ENCODE data around the gene CD80. TPM values are rescaled to one million over a fixed set of nuclear protein-coding genes. Genes with fewer than 3 reads are reported as not detected.

The CD80 gene
- total RNA-seq, 1 experiment from 2014 or later = not detected

GRCh38 chr3:119541547-119541946 is 17.9 kb downstream of the CD80 start:
- ATAC-seq (no peak), DNase-seq (ENCODE audit: low read depth, low spot score) (no peak)
- RAD21 ChIA-PET (ENCODE audit: low non-redundant PET in 1 of 2, low total read pairs in 2 of 2, uncharacterized antibody in 2 of 2, unreplicated experiment in 2 of 2) = interaction anchor here in 1 of 2 experiments (0.7 kb wide), 1 partner anchor 126 kb away, joined by 3 read pairs; no protein-coding TSS in a partner anchor
- Histone ChIP-seq H3K4me2 (ENCODE audit: low read length) (no peak overlapping the region), H4K20me1 (ENCODE audit: insufficient read depth) (no peaks in the 10 kb centered on the region), H3K9me3 (ENCODE audit: control insufficient read depth in 1 of 2, insufficient read depth in 1 of 2, low read depth in 1 of 2, low read length in 2 of 2) (no peaks in the 10 kb centered on the region), H3K79me2 (ENCODE audit: insufficient read depth, low read length) (no peaks in the 10 kb centered on the region), H3K9ac (ENCODE audit: low read length) (no peak overlapping the region), H3K27ac (ENCODE audit: low read depth, low read length) (no peak overlapping the region), H3K4me3 (replicated peaks in 1 of 2; ENCODE audit: low read depth in 1 of 2, low read length in 2 of 2) (no peak overlapping the region), H2AFZ (ENCODE audit: low read depth, low read length, poor library complexity, severe bottlenecking) (no peak overlapping the region), H3K36me3 (ENCODE audit: control insufficient read depth in 1 of 2, insufficient read depth in 2 of 2, low read length in 2 of 2) (no peaks in the 10 kb centered on the region), H3K27me3 (ENCODE audit: insufficient read depth, low read length) (no peaks in the 10 kb centered on the region), H3K9me2 (ENCODE audit: insufficient read depth) (no peaks in the 10 kb centered on the region), H3K4me1 (ENCODE audit: control insufficient read depth in 1 of 2, insufficient read depth in 2 of 2, low read length in 2 of 2) (no peaks in the 10 kb centered on the region)
- CTCF ChIA-PET = no interaction called here
- no peak for TF ChIP-seq POLR2A (IDR thresholded peaks at IDR 0.05; ENCODE audit: borderline replicate concordance, extremely low read depth, insufficient read depth, insufficient read length)
- TF ChIP-seq CTCF (IDR thresholded peaks at IDR 0.05 in 2 of 3, conservative IDR thresholded peaks at IDR 0.05 in 1 of 3; ENCODE audit: borderline replicate concordance in 1 of 3, insufficient read depth in 1 of 3, low read depth in 2 of 3, low read length in 2 of 3) = no peak
- TF ChIP-seq ZFX (IDR thresholded peaks at IDR 0.05) = no peak
- no peak for TF ChIP-seq MAX (IDR thresholded peaks at IDR 0.05)
- no peak for TF ChIP-seq RAD21 (IDR thresholded peaks at IDR 0.05; ENCODE audit: low read depth)
- TF ChIP-seq ATF3 (IDR thresholded peaks at IDR 0.05) = no peak
- no peak for TF ChIP-seq CEBPB (IDR thresholded peaks at IDR 0.05; ENCODE audit: low read depth)
- intact Hi-C loops (cut with micrococcal nuclease) = no loop called here
- POLR2A ChIA-PET = no interaction called here
- no TSS peak for BruUV-seq (replicated peaks)

GRCh38 chr3:119538772-119539171 is 20.6 kb downstream of the CD80 start:
- DNase-seq (ENCODE audit: low read depth, low spot score) (no peak), ATAC-seq (no peak)
- Histone ChIP-seq H3K27ac (ENCODE audit: low read depth, low read length) (no peak overlapping the region), H3K9ac (ENCODE audit: low read length) (no peak overlapping the region), H3K9me2 (ENCODE audit: insufficient read depth) (no peaks in the 10 kb centered on the region), H2AFZ (ENCODE audit: low read depth, low read length, poor library complexity, severe bottlenecking) (no peak overlapping the region), H3K4me2 (ENCODE audit: low read length) (no peak overlapping the region), H3K36me3 (ENCODE audit: control insufficient read depth in 1 of 2, insufficient read depth in 2 of 2, low read length in 2 of 2) (no peaks in the 10 kb centered on the region), H3K79me2 (ENCODE audit: insufficient read depth, low read length) (no peaks in the 10 kb centered on the region), H3K4me1 (ENCODE audit: control insufficient read depth in 1 of 2, insufficient read depth in 2 of 2, low read length in 2 of 2) (no peaks in the 10 kb centered on the region), H3K27me3 (ENCODE audit: insufficient read depth, low read length) (no peaks in the 10 kb centered on the region), H4K20me1 (ENCODE audit: insufficient read depth) (no peaks in the 10 kb centered on the region), H3K4me3 (replicated peaks in 1 of 2; ENCODE audit: low read depth in 1 of 2, low read length in 2 of 2) (no peak overlapping the region), H3K9me3 (ENCODE audit: control insufficient read depth in 1 of 2, insufficient read depth in 1 of 2, low read depth in 1 of 2, low read length in 2 of 2) (no peaks in the 10 kb centered on the region)
- TF ChIP-seq RAD21 (IDR thresholded peaks at IDR 0.05; ENCODE audit: low read depth) = no peak
- intact Hi-C loops (cut with micrococcal nuclease) = no loop called here
- POLR2A ChIA-PET = no interaction called here
- RAD21 ChIA-PET (ENCODE audit: low non-redundant PET in 1 of 2, low total read pairs in 2 of 2, uncharacterized antibody in 2 of 2, unreplicated experiment in 2 of 2) = no interaction called here
- CTCF ChIA-PET = no interaction called here
- BruUV-seq (replicated peaks) = no TSS peak
